HFFc6 (cell line): ENCODE data around the gene ACADSB. TPM values are rescaled to one million over a fixed set of nuclear protein-coding genes. Genes with fewer than 3 reads are reported as not detected.

ENCODE experiments used
- DNase-seq: peaks from one replicate; pipeline ENCODE4 v3.0.0-alpha.2; 2018
- H3K27ac Mint-ChIP-seq: 2 replicates; pipeline ENCODE4 v1.8.0; 2020; ENCODE audit warnings: mild to moderate bottlenecking, mixed read lengths
- H3K27me3 Mint-ChIP-seq: 2 replicates; pipeline ENCODE4 v1.8.0; 2021; ENCODE audit warnings: mild to moderate bottlenecking, moderate library complexity, mixed read lengths; ENCODE audit not compliant: insufficient read depth
- H3K36me3 Mint-ChIP-seq: 2 replicates; pipeline ENCODE4 v1.8.0; 2021; ENCODE audit warnings: low read depth, mixed read lengths
- H3K4me1 Mint-ChIP-seq: 2 replicates; pipeline ENCODE4 v1.8.0; 2020; ENCODE audit warnings: low read depth, mixed read lengths
- H3K4me3 Mint-ChIP-seq: 2 replicates; pipeline ENCODE4 v1.8.0; 2020; ENCODE audit warnings: mild to moderate bottlenecking, moderate library complexity, mixed read lengths
- H3K9me3 Mint-ChIP-seq: 2 replicates; pipeline ENCODE4 v1.8.0; 2020; ENCODE audit warnings: mild to moderate bottlenecking, mixed read lengths
- CTCF ChIP-seq: fragments of 200-600 bp; sonication (generic); IDR thresholded peaks from 2 replicates; pipeline ENCODE4 v1.5.0; 2021; ENCODE audit warnings: antibody characterized with exemption, mild to moderate bottlenecking
- total RNA-seq, 6 experiments: library from RNA; stranded (reverse); fragmentation: NEBNext Ultra II Directional; extraction: Animal tissue kit (Norgen Biotek cat#: 25700); gene quantifications; 2 replicates in 1 of 6; 3 replicates in 5 of 6; pipeline ENCODE4 v1.2.3, GENCODE V29; 2021

The ACADSB gene
- total RNA-seq, 6 experiments from 2014 or later: 17.7 to 25.2 (median 23.2) TPM

DNA sequence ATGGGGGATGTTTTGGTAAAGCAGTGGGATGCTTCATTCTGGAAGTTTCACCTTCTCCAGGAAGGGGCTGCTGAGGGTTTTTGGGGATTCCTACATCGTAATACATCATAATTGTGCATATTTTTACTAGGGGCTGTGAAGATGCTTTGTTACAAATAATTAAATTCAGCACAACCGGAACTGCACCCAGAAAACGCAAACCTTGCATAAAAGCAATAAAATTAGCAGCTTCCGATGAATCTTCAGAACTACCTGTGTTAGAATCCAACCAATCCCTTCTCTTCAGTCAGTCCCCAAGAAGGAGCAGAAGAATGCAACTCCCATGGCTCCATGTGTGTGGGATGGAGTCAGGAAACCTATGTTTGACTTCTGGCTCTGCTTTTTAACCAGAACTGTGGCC is 78.5 kb downstream of the ACADSB start:
- peaks cover 2% of the 10 kb centered on the region for H3K27me3 Mint-ChIP-seq
- peaks cover 22% of the 10 kb centered on the region for H3K9me3 Mint-ChIP-seq
- H3K36me3 Mint-ChIP-seq: peaks cover 4% of the 10 kb centered on the region; the same call in 1 of the 2 replicates
- no peak for TF ChIP-seq CTCF
- H3K4me3 Mint-ChIP-seq: no peak overlapping the region
- DNase-seq: no peak
- no peak overlapping the region for H3K27ac Mint-ChIP-seq
- no peaks in the 10 kb centered on the region for H3K4me1 Mint-ChIP-seq

GRCh38 chr10:123087786-123088185 is 79.0 kb downstream of the ACADSB start:
- DNase-seq: no peak
- no peaks in the 10 kb centered on the region for H3K4me1 Mint-ChIP-seq
- H3K9me3 Mint-ChIP-seq: peaks cover 19% of the 10 kb centered on the region
- TF ChIP-seq CTCF: no peak
- peaks cover 4% of the 10 kb centered on the region; the same call in 1 of the 2 replicates for H3K36me3 Mint-ChIP-seq
- no peak overlapping the region for H3K4me3 Mint-ChIP-seq
- H3K27ac Mint-ChIP-seq: no peak overlapping the region
- H3K27me3 Mint-ChIP-seq: peaks cover 2% of the 10 kb centered on the region

- DNase-seq: no peak
- H3K27ac Mint-ChIP-seq: no peak overlapping the region
- no peaks in the 10 kb centered on the region for H3K4me1 Mint-ChIP-seq
- TF ChIP-seq CTCF: no peak
- H3K4me3 Mint-ChIP-seq: no peak overlapping the region
- H3K9me3 Mint-ChIP-seq: no peaks in the 10 kb centered on the region; the same call in 1 of the 2 replicates
- H3K36me3 Mint-ChIP-seq: no peaks in the 10 kb centered on the region
- H3K27me3 Mint-ChIP-seq: peaks cover 3% of the 10 kb centered on the region
Measured at GRCh38 chr10:123092635-123093414, 84.0 kb downstream of the ACADSB start.

GRCh38 chr10:123093489-123093888 is 84.7 kb downstream of the ACADSB start:
- Mint-ChIP-seq H3K9me3 (no peaks in the 10 kb centered on the region; the same call in 1 of the 2 replicates), H3K4me1 (no peaks in the 10 kb centered on the region), H3K36me3 (no peaks in the 10 kb centered on the region), H3K27me3 (peaks cover 3% of the 10 kb centered on the region), H3K27ac (no peak overlapping the region), H3K4me3 (no peak overlapping the region)
- no peak for TF ChIP-seq CTCF
- DNase-seq: no peak

- DNase-seq: no peak
- Mint-ChIP-seq H3K36me3 (no peaks in the 10 kb centered on the region), H3K27me3 (peaks cover 5% of the 10 kb centered on the region), H3K4me1 (no peaks in the 10 kb centered on the region), H3K27ac (no peak overlapping the region), H3K4me3 (no peak overlapping the region), H3K9me3 (peaks cover 3% of the 10 kb centered on the region; the same call in 1 of the 2 replicates)
- no peak for TF ChIP-seq CTCF
Measured at GRCh38 chr10:123096452-123096851, 87.6 kb downstream of the ACADSB start.
